ENCODE results near the gene CCDC86. TPM values are rescaled to one million over a fixed set of nuclear protein-coding genes. Genes with fewer than 3 reads are reported as not detected.

CCDC86 gene, protein sequence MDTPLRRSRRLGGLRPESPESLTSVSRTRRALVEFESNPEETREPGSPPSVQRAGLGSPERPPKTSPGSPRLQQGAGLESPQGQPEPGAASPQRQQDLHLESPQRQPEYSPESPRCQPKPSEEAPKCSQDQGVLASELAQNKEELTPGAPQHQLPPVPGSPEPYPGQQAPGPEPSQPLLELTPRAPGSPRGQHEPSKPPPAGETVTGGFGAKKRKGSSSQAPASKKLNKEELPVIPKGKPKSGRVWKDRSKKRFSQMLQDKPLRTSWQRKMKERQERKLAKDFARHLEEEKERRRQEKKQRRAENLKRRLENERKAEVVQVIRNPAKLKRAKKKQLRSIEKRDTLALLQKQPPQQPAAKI
- total RNA-seq, result 14.5 and 17.6 TPM in 2 replicates

DNA sequence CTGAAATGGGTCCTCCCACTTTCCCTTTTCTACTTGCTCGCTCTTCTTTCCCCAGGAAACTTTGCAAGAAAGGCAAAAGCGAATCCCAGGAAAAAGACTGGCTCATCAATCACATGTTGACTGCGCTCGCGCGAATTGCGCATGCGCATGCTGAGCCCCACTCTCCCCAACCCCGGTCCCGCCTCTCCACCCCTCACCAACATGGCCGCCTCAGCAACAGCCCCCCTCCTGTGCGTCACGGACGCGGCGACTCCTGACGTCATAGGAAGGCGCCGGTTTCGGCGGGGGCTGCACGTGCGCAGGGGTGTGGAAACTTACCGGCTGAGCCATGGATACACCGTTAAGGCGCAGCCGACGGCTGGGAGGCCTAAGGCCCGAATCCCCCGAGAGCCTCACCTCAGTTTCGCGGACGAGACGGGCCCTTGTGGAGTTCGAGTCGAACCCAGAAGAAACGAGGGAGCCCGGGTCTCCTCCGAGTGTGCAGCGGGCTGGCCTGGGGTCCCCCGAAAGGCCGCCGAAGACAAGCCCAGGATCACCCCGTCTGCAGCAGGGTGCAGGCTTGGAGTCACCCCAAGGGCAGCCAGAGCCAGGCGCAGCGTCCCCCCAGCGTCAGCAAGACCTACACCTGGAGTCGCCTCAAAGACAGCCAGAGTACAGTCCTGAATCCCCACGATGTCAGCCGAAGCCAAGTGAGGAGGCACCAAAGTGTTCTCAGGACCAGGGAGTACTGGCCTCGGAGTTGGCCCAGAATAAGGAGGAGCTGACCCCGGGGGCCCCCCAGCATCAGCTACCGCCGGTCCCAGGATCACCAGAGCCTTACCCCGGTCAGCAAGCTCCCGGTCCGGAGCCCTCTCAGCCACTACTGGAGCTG, at the start of gene CCDC86:
TSS of gene CCDC86 (plus strand) at position 317 of the 871 bp plus-strand sequence. CDS start at position 329, 12 bp downstream.

DNA sequence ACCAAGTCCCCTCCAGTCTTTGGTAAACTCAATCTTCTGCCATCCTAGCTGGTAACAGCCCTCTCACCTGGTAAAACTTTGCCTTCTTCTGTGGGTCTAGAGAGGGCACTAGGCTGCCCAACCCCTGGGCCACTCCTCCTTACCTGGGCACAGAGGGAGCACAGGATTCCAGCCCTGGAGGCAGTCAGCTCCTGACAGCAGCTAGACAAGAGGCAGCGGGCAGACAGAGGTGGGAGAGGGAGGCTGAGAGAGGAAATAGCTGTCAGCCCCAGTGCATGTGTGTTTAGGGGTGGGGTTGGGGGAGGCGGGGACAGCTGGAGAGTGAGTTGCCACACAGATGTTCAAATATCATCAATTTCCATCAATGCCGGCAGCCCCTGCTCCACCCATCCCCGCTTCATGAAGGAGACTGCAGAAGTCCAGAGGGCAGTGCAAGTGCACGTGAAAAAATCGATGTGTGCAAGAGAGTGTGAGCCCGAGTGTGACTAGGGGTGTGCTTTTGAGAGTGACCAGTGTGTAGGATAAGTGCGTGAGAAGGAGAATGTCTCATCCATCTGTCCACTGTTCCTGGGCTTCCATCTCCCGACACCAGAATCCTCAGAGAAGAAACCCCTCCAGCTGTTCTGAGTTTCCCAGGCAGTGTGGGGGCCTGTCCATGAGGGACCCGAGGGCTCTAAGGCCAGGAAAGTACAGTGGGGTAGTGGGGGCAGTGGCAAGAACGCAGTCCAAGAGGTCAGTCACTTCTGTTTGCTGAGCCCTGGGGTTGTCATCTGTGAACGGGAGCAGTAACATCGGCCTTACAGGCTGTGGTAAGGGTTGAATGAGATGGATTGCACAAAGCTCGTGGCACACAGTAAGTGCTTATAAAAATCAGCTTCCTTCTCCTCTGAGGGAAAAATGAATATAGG, 14.1 kb downstream of the CCDC86 start, which contains the start of gene PTGDR2:
TSS of gene PTGDR2 (minus strand) at position 225 of the 908 bp plus-strand sequence. CDS start 2,228 bp downstream, outside the sequence.

DNA sequence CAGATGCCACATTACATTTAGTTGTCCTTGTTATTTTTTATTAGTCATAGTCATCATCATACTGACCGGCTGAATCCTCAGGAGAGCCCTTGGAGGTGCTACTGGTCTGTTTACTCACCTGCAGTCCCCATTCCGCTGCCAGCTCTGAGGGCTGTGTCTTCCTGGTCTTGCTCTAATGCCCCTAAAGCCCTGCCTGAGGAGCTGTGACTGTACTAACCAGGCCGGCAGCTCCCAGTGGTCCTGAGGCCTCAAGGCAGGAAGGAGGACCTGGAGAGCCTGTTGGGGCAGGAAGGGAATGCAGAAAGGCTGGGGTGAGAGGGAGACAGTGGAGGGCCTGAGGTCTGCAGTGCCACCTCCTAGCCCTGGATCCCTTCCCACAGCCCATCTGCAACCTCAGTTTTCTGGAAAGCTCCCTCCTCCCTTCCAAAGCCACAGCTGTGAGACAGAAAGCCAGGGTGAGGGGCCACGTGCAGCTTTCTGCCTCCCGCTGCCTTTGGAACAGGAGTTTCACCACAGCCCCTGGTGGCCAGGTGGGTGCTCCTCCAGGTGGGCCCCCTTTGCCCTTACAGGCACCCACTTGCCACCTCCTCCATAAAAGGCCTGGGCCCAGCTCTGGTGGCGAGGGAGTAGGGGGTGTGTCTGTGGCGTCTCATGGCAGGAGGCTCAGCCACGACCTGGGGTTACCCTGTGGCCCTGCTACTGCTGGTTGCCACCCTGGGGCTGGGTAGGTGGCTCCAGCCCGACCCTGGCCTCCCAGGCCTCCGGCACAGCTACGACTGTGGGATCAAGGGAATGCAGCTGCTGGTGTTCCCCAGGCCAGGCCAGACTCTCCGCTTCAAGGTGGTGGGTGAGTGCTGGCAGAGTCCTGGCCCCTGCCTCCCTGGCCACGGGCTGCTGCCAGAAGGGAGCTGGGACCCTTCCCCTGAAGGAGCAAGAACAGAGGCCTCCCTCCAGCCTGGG, 25.3 kb downstream of the CCDC86 start, which contains the start of gene ZP1:
TSS of gene ZP1 (plus strand) at position 632 of the 960 bp plus-strand sequence. CDS start at position 652, 20 bp downstream.

Other genes starting within 250 kb of the CCDC86 start
- gene MS4A8, start 142.5 kb upstream of the CCDC86 start, total RNA-seq, result not detected in 2 replicates
- not detected in 2 replicates for gene MS4A18, start 117.4 kb upstream of the CCDC86 start, total RNA-seq
- not detected in 2 replicates for gene MS4A15, start 85.2 kb upstream of the CCDC86 start, total RNA-seq
- gene MS4A10, start 56.8 kb upstream of the CCDC86 start, total RNA-seq, result not detected in 2 replicates
- not detected in 2 replicates for gene PTGDR2, start 13.8 kb downstream of the CCDC86 start, total RNA-seq
- not detected in 2 replicates for gene ZP1, start 25.4 kb downstream of the CCDC86 start, total RNA-seq
- gene PRPF19, start 64.5 kb downstream of the CCDC86 start, total RNA-seq, result 38.8 and 71.6 TPM in 2 replicates
- 14.7 and 17.4 TPM in 2 replicates for gene TMEM109, start 72.0 kb downstream of the CCDC86 start, total RNA-seq
- gene TMEM132A, start 82.3 kb downstream of the CCDC86 start, total RNA-seq, result 32.4 and 208 TPM in 2 replicates
- 0.85 and 2.9 TPM in 2 replicates for gene SLC15A3, start 110.1 kb downstream of the CCDC86 start, total RNA-seq
- under 0.01 TPM in 1 of 2 replicates, not detected in the other for gene CD6, start 129.6 kb downstream of the CCDC86 start, total RNA-seq